ENCODE measurements around the gene BCAM. TPM values are rescaled to one million over a fixed set of nuclear protein-coding genes. Genes with fewer than 3 reads are reported as not detected.

BCAM gene
- total and polyA plus RNA-seq, 10 of the 15 experiments (the other 5 are each of a cell fraction or from before 2014, with no cell fraction given), result 0.10 to 0.64 TPM; not detected in 8

- no peak for TF ChIP-seq NR2C1 (IDR thresholded peaks at IDR 0.05)
- TF ChIP-seq BRCA1 (IDR thresholded peaks at IDR 0.05; ENCODE audit: low read depth, low read length), result no peak
- TF ChIP-seq SRF (IDR thresholded peaks at IDR 0.05; ENCODE audit: low read depth in 2 of 2, low read length in 2 of 2), result no peak
Measured at GRCh38 chr19:44814517-44814916, 5.6 kb downstream of the BCAM start (continued).

DNA sequence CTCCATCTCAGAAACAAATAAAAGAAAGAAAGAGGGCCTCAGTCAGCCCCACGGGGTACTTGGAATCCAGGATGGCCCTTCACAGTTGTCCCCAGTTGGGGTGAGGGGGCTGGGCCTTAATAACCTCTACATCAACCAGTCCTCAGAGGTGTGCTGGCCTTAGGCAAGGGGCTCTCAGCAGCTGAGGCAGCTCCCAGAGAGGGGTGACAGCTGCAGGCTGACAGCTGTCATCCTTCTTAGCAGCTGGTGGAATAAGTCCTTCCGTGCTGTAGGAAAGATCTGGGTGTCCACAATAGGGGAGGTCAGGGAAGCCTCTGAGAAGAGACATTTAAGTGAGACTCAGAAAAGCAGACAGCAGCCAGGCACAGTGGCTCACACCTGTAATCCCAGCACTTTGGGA, 7.4 kb downstream of the BCAM start:
- ChIA-PET SMC1A (ENCODE audit: uncharacterized antibody, unreplicated experiment) (no interaction called here), CTCF (no interaction called here), RAD21 (ENCODE audit: unreplicated experiment) (no interaction called here), POLR2A (no interaction called here)
- Histone ChIP-seq H4K20me1 (ENCODE audit: control insufficient read depth, insufficient read depth) (no peaks in the 10 kb centered on the region), H3K79me2 (ENCODE audit: control insufficient read depth, insufficient read depth, low read length) (no peaks in the 10 kb centered on the region), H3K27me3 (replicated peaks in 1 of 2; ENCODE audit: control insufficient read depth in 2 of 2, insufficient read depth in 2 of 2, low read length in 1 of 2) (no peaks in the 10 kb centered on the region), H2AFZ (ENCODE audit: control insufficient read depth, low read depth, low read length) (no peak overlapping the region), H3K36me3 (ENCODE audit: control insufficient read depth in 2 of 2, insufficient read depth in 2 of 2, low read length in 1 of 2) (no peaks in the 10 kb centered on the region), H3K4me3 (no peak overlapping the region), H3K27ac (ENCODE audit: control insufficient read depth, insufficient read depth) (no peak overlapping the region), H3K4me2 (ENCODE audit: control insufficient read depth, insufficient read depth) (no peak overlapping the region), H3K9ac (ENCODE audit: control insufficient read depth, insufficient read depth, low read length) (no peak overlapping the region), H3K9me3 (replicated peaks; ENCODE audit: control insufficient read depth, insufficient read depth, low read length) (no peaks in the 10 kb centered on the region), H3K4me1 (ENCODE audit: control insufficient read depth, insufficient read depth, low read length) (no peaks in the 10 kb centered on the region)
- TF ChIP-seq ZNF622 (IDR thresholded peaks at IDR 0.05) (no peak), TCF7 (IDR thresholded peaks at IDR 0.05; ENCODE audit: borderline replicate concordance) (no peak)
- no peak for ATAC-seq
- no peak for FAIRE-seq
- in situ Hi-C loops (cut with MboI), result no loop called here
- 23% methylated on average over 2 of the region's 2 CpGs for WGBS (ENCODE audit: insufficient coverage, insufficient replicate concordance, low lambda C conversion rate, missing lambda C conversion rate)
- DNase-seq (ENCODE audit: low read depth, low spot score), result no peak
- no TSS peak for BruUV-seq (replicated peaks)
- intact Hi-C loops (cut with micrococcal nuclease; ENCODE audit: unreplicated experiment), result no loop called here

DNA sequence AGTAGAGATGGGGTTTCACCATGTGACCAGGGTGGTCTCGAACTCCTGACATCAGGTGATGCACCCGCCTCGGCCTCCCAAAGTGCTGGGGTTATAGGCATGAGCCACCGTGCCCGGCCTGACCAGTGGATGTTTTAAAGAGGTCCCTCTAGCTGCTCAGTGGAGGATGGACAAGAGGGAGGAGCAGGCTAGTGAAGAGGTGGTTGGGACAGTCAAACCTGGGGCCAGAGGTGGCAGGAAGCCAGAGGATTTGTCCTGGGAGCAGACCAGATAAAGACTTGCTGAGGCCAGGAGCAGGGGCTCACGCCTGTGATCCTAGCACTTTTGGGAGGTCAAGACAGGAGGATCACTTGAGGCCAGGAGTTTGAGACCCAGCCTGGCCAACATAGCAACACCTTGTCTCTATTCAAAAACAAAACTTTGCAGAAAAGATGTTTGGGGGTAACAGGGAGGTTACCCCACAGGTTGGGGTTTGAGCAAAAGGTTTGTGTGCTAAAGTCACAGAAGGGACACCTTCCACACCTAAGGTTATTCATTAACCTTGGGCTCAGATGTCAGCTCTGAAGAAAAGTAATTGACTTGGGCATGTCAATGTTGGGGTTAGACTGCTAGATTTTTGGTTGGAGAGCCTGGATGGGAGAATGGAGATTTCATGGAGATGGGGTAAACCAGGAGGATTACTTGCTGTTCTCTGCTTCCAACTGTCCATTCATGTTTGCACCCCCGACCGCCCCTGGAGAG, 9.0 kb downstream of the BCAM start:
- Histone ChIP-seq H3K36me3 (ENCODE audit: control insufficient read depth in 2 of 2, insufficient read depth in 2 of 2, low read length in 1 of 2) (no peaks in the 10 kb centered on the region), H2AFZ (ENCODE audit: control insufficient read depth, low read depth, low read length) (no peak overlapping the region), H3K4me1 (ENCODE audit: control insufficient read depth, insufficient read depth, low read length) (no peaks in the 10 kb centered on the region), H3K27me3 (replicated peaks in 1 of 2; ENCODE audit: control insufficient read depth in 2 of 2, insufficient read depth in 2 of 2, low read length in 1 of 2) (no peaks in the 10 kb centered on the region), H3K79me2 (ENCODE audit: control insufficient read depth, insufficient read depth, low read length) (no peaks in the 10 kb centered on the region), H3K9me3 (replicated peaks; ENCODE audit: control insufficient read depth, insufficient read depth, low read length) (no peaks in the 10 kb centered on the region), H3K9ac (ENCODE audit: control insufficient read depth, insufficient read depth, low read length) (no peak overlapping the region), H3K4me3 (no peak overlapping the region), H3K4me2 (ENCODE audit: control insufficient read depth, insufficient read depth) (no peak overlapping the region), H3K27ac (ENCODE audit: control insufficient read depth, insufficient read depth) (no peak overlapping the region), H4K20me1 (ENCODE audit: control insufficient read depth, insufficient read depth) (no peaks in the 10 kb centered on the region)
- ChIA-PET RAD21 (ENCODE audit: unreplicated experiment) (no interaction called here), CTCF (interaction anchor here (0.7 kb wide), 1 partner anchor 181 kb away, joined by 3 read pairs; no protein-coding TSS in a partner anchor), SMC1A (ENCODE audit: uncharacterized antibody, unreplicated experiment) (no interaction called here), POLR2A (no interaction called here)
- 41% methylated on average over 8 of the region's 8 CpGs for WGBS (ENCODE audit: insufficient coverage, insufficient replicate concordance, low lambda C conversion rate, missing lambda C conversion rate)
- intact Hi-C loops (cut with micrococcal nuclease; ENCODE audit: unreplicated experiment) (no loop called here), in situ Hi-C loops (cut with MboI) (no loop called here)
- TF ChIP-seq KAT2A (conservative IDR thresholded peaks at IDR 0.05; ENCODE audit: control insufficient read depth, low read depth, low read length) (no peak), GATAD2B (conservative IDR thresholded peaks at IDR 0.05; ENCODE audit: low read depth) (no peak), CREM (IDR thresholded peaks at IDR 0.05; ENCODE audit: low read depth) (no peak), E2F8 (IDR thresholded peaks at IDR 0.05; ENCODE audit: low read depth, partially characterized antibody) (no peak), STAT3 (IDR thresholded peaks at IDR 0.05; ENCODE audit: low read depth, low read length) (no peak)
- ATAC-seq (no peak), FAIRE-seq (no peak), DNase-seq (ENCODE audit: low read depth, low spot score) (no peak)
- no TSS peak for BruUV-seq (replicated peaks)
